K562 (cell line): Measurements from ENCODE around the gene PPP1CB. TPM values are rescaled to one million over a fixed set of nuclear protein-coding genes. Genes with fewer than 3 reads are reported as not detected.

ENCODE experiments used
- ATAC-seq: fragments of 200-7000 bp; cut with Tn5 transposase; 3 replicates; pipeline ENCODE4 v1.9.1; 2020; ENCODE audit warnings: moderate library complexity
- BruUV-seq: library from RNA; stranded (reverse); fragments of 400-500 nt; replicated peaks from 2 replicates; lab custom pipeline; 2021; lab: Mats Ljungman, UMichigan
- CTCF ChIA-PET: fragments of 300-600 bp; formaldehyde crosslinking; extraction: SDS; loops from one replicate; lab custom pipeline; 2021; ENCODE audit warnings: low intra/inter-chr PET ratio; lab: Yijun Ruan, JAX
- POLR2A ChIA-PET: fragments of 300-600, 350-650 bp; sonication (Branson Sonifier 250); formaldehyde crosslinking; extraction: SDS; loops from one replicate; lab custom pipeline; 2021; ENCODE audit warnings: antibody characterized with exemption, inconsistent platforms; lab: Yijun Ruan, JAX
- DNase-seq, 4 experiments: peaks; one replicate each; pipeline versions ENCODE4 v3.0.0 to v3.0.0-alpha.2; 2011 to 2018; ENCODE audit warnings: low spot score in 3 of 4, mixed read lengths in 3 of 4; ENCODE audit errors: extremely low read depth in 1 of 4
- FAIRE-seq: peaks from 2 replicates; lab custom pipeline; 2011; peaks lifted over from hg19 to GRCh38; lab: Jason Lieb, UNC
- H2AFZ ChIP-seq: 2 replicates; pipeline ENCODE4 v1.6.0; 2011; ENCODE audit warnings: low read depth, low read length, control low read depth, inconsistent platforms
- H3K27ac ChIP-seq: fragments of 200-600 bp; 3 replicates; pipeline ENCODE4 v1.8.0; 2011; ENCODE audit warnings: low read depth, mild to moderate bottlenecking, control low read depth, inconsistent platforms, low read length, moderate library complexity, mixed read lengths; ENCODE audit errors: extremely low read depth
- H3K27me3 ChIP-seq, 2 experiments: fragments of 300-600 bp in 1 of 2; 2 replicates in 1 of 2; 3 replicates in 1 of 2; pipeline versions ENCODE4 v1.6.0 to v1.8.0; 2011; ENCODE audit warnings: inconsistent platforms in 2 of 2, low read length in 2 of 2, mild to moderate bottlenecking in 1 of 2, mixed read lengths in 1 of 2, moderate library complexity in 1 of 2; ENCODE audit not compliant: control insufficient read depth in 2 of 2, insufficient read depth in 2 of 2
- H3K36me3 ChIP-seq: fragments of 300-600 bp; 3 replicates; pipeline ENCODE4 v1.8.0; 2011; ENCODE audit warnings: mild to moderate bottlenecking, low read length, inconsistent platforms; ENCODE audit not compliant: control insufficient read depth, insufficient read depth
- H3K4me1 ChIP-seq, 2 experiments: fragments of 200-600 bp in 1 of 2; replicated peaks in 1 of 2; 2 replicates in 1 of 2; 3 replicates in 1 of 2; pipeline versions ENCODE4 v1.5.1 to v1.8.0; 2011; ENCODE audit warnings: inconsistent platforms in 2 of 2, low read length in 2 of 2, mild to moderate bottlenecking in 1 of 2, mixed read lengths in 1 of 2, moderate library complexity in 1 of 2; ENCODE audit not compliant: control insufficient read depth in 2 of 2, insufficient read depth in 2 of 2
- H3K4me2 ChIP-seq: 2 replicates; pipeline ENCODE4 v1.6.1; 2011; ENCODE audit warnings: low read length, control low read depth, inconsistent platforms, mixed read lengths; ENCODE audit not compliant: insufficient read depth
- H3K4me3 ChIP-seq: fragments of 200-600 bp; sonication (generic), shearing (Covaris generic); 2 replicates; pipeline ENCODE4 v1.5.1; 2016; ENCODE audit warnings: control low read depth, inconsistent platforms
- H3K79me2 ChIP-seq: fragments of 200-600 bp; 3 replicates; pipeline ENCODE4 v1.8.0; 2011; ENCODE audit warnings: low read length, inconsistent platforms; ENCODE audit not compliant: control insufficient read depth, insufficient read depth
- H3K9ac ChIP-seq, 2 experiments: 2 replicates each; pipeline versions ENCODE4 v1.6.0 to v1.6.1; 2011; ENCODE audit warnings: low read depth in 2 of 2, low read length in 2 of 2, control low read depth in 1 of 2, inconsistent platforms in 1 of 2, mild to moderate bottlenecking in 1 of 2, mixed read lengths in 1 of 2; ENCODE audit not compliant: insufficient read depth in 1 of 2
- H3K9me1 ChIP-seq: one replicate; pipeline ENCODE4 v1.6.0; 2011; ENCODE audit warnings: inconsistent platforms, mild to moderate bottlenecking, low read length, moderate library complexity; ENCODE audit not compliant: control insufficient read depth, insufficient read depth
- H3K9me3 ChIP-seq: replicated peaks from 2 replicates; pipeline ENCODE4 v1.5.1; 2011; ENCODE audit warnings: low read depth, low read length, inconsistent platforms; ENCODE audit not compliant: control insufficient read depth, insufficient read depth
- H4K20me1 ChIP-seq: replicated peaks from 2 replicates; pipeline ENCODE4 v1.6.1; 2011; ENCODE audit warnings: low read length, inconsistent platforms, mixed read lengths; ENCODE audit not compliant: control insufficient read depth, insufficient read depth
- CBX2 ChIP-seq: fragments of 200-600 bp; sonication (generic); IDR thresholded peaks from one replicate; pipeline ENCODE4 v1.6.1; 2012; ENCODE audit warnings: mild to moderate bottlenecking, low read length, inconsistent platforms; ENCODE audit not compliant: insufficient read depth, poor library complexity, severe bottlenecking
- DDX20 ChIP-seq: fragments of 450-650 bp; IDR thresholded peaks from 2 replicates; pipeline ENCODE4 v1.6.1; 2016; ENCODE audit warnings: missing genetic modification characterization, low read depth, mild to moderate bottlenecking, missing compliant biosample characterization, moderate library complexity
- NFE2 ChIP-seq: IDR thresholded peaks from 2 replicates; pipeline ENCODE4 v1.6.1; 2014; ENCODE audit warnings: antibody characterized with exemption, low read depth
- RBM25 ChIP-seq: fragments of 200-400 bp; formaldehyde crosslinking; IDR thresholded peaks from 2 replicates; pipeline ENCODE4 v1.6.1; 2018; ENCODE audit warnings: low read length, low read depth, moderate library complexity; ENCODE audit not compliant: severe bottlenecking
- TBP ChIP-seq: optimal IDR thresholded peaks from 2 replicates; pipeline ENCODE3; 2011; ENCODE audit warnings: low read depth, low read length, improper control_type of control experiment
- ZNF133 ChIP-seq: fragments of 250-450 bp; sonication (Bioruptor Pico); IDR thresholded peaks from 2 replicates; pipeline ENCODE4 v1.4.0; 2020; ENCODE audit warnings: mild to moderate bottlenecking
- ZNF3 ChIP-seq: fragments of 250-450 bp; sonication (Bioruptor Pico); IDR thresholded peaks from 2 replicates; pipeline ENCODE4 v1.5.0; 2021; ENCODE audit warnings: mild to moderate bottlenecking, moderate library complexity
- in situ Hi-C: fragments of 300-500 bp; cut with MboI; formaldehyde crosslinking; loops from 4 replicates; pipeline ENCODE4 v1.15.0; 2018; ENCODE audit warnings: inconsistent platforms, mixed read lengths
- intact Hi-C: fragments of 100-400 bp; cut with micrococcal nuclease; formaldehyde crosslinking; loops from 2 replicates; pipeline ENCODE4 v1.14.2; 2022
- polyA plus RNA-seq, 8 experiments: library from polyadenylated mRNA; depleted of rRNA in 4 of 8; stranded (reverse) in 5 of 8; unstranded in 3 of 8; fragments of >200 nt; fragmentation: Nextera tagmentation in 2 of 8; fragmentation: Illumina TruSeq in 1 of 8; extraction: Ambion mirVana in 2 of 8; extraction: Trizol in 1 of 8; gene quantifications; 2 replicates each; pipeline versions ENCODE4 v1.2.1 to v1.2.3, GENCODE V29; 2011 to 2014; ENCODE audit warnings: inconsistent platforms in 1 of 8, missing spikeins in 1 of 8
- total RNA-seq, 7 experiments: library from RNA; depleted of rRNA in 6 of 7; stranded (reverse); fragments of >200 nt in 6 of 7; fragmentation: Illumina TruSeq in 2 of 7; extraction: Trizol in 2 of 7; gene quantifications; 2 replicates each; pipeline versions ENCODE4 v1.2.1 to v1.2.3, GENCODE V29; 2011 to 2021; ENCODE audit warnings: low replicate concordance in 1 of 7
- TF ChIP-seq, protein P1 (sequence below), 2 experiments: fragments of 450-650 bp; IDR thresholded peaks; 2 replicates each; pipeline ENCODE4 v1.6.1; 2018; ENCODE audit warnings: mild to moderate bottlenecking in 2 of 2, low read depth in 1 of 2; ENCODE audit not compliant: partially characterized antibody in 2 of 2
- TF ChIP-seq, protein P2 (sequence below), 2 experiments: fragments of 450-650 bp; IDR thresholded peaks; 2 replicates each; pipeline ENCODE4 v1.6.1; 2016

PPP1CB gene
- total and polyA plus RNA-seq, 9 of the 15 experiments (the other 6 are each of a cell fraction or from before 2014, with no cell fraction given): 25.6 to 118 (median 58.9) TPM

DNA sequence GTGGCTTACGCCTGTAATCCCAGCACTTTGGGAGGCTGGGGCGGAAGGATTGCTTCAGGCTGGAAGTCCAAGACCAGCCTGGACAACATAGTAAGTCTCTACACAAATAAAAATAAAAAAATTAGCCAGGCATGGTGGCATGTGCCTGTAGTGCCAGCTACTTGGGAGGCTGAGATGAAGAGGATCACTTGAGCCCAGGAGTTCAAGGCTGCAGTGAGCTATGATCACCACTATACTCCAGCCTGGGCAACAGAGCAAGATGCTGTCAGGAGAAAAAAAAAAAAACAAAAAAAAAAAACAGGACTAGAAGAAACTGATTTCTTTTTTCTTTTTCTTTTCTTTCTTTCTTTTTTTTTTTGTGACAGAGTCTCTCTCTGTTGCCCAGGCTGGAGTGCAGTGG, 72.6 kb downstream of the PPP1CB start (continued):
- TF ChIP-seq CBX2: no peak
- no peak for TF ChIP-seq NFE2
- no peak for TF ChIP-seq ZNF3
- TF ChIP-seq, protein P1, sequence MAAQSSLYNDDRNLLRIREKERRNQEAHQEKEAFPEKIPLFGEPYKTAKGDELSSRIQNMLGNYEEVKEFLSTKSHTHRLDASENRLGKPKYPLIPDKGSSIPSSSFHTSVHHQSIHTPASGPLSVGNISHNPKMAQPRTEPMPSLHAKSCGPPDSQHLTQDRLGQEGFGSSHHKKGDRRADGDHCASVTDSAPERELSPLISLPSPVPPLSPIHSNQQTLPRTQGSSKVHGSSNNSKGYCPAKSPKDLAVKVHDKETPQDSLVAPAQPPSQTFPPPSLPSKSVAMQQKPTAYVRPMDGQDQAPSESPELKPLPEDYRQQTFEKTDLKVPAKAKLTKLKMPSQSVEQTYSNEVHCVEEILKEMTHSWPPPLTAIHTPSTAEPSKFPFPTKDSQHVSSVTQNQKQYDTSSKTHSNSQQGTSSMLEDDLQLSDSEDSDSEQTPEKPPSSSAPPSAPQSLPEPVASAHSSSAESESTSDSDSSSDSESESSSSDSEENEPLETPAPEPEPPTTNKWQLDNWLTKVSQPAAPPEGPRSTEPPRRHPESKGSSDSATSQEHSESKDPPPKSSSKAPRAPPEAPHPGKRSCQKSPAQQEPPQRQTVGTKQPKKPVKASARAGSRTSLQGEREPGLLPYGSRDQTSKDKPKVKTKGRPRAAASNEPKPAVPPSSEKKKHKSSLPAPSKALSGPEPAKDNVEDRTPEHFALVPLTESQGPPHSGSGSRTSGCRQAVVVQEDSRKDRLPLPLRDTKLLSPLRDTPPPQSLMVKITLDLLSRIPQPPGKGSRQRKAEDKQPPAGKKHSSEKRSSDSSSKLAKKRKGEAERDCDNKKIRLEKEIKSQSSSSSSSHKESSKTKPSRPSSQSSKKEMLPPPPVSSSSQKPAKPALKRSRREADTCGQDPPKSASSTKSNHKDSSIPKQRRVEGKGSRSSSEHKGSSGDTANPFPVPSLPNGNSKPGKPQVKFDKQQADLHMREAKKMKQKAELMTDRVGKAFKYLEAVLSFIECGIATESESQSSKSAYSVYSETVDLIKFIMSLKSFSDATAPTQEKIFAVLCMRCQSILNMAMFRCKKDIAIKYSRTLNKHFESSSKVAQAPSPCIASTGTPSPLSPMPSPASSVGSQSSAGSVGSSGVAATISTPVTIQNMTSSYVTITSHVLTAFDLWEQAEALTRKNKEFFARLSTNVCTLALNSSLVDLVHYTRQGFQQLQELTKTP (IDR thresholded peaks at IDR 0.05; ENCODE audit: low read depth in 1 of 2, partially characterized antibody in 2 of 2): no peak
- no peak for TF ChIP-seq TBP
- TF ChIP-seq DDX20 (tag): no peak
- TF ChIP-seq ZNF133 (CRISPR knock-in tag): no peak

DNA sequence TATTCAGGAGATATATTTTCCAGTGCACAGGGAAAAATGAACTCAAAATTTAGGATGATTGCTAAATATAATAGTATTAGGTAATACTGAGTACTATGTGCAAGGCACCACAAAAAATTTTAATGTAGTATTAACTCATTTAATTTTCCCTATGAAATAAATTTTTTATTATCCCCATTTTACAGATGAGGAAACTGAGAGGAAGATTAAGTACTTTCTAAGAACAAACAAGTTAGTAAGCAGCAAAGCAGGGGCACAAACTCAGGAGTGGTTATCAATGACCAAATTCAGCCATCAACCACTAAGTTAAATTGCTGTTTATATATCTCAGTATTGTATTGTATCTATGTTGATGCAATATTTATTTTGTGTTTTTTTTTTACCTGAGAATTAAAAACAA, 73.2 kb downstream of the PPP1CB start:
- no peak overlapping the region for H3K9ac ChIP-seq
- no peaks in the 10 kb centered on the region for H3K36me3 ChIP-seq
- H3K27me3 ChIP-seq: no peaks in the 10 kb centered on the region; a peak in 1 of 5 replicates
- no peak overlapping the region for H3K4me3 ChIP-seq
- H3K9me1 ChIP-seq: no peaks in the 10 kb centered on the region
- FAIRE-seq (no peak), ATAC-seq (no peak), DNase-seq (no peak)
- intact Hi-C loops (loop anchor here (5.0 kb wide), 1 partner anchor 72 kb away; no protein-coding TSS in a partner anchor), in situ Hi-C loops (loop anchor here (5.0 kb wide), 1 partner anchor 132 kb away; no protein-coding TSS in a partner anchor)
- no peak overlapping the region for H2AFZ ChIP-seq
- H3K27ac ChIP-seq: no peak overlapping the region
- peak; percentile 88 for TF ChIP-seq RBM25
- TF ChIP-seq, protein P2, sequence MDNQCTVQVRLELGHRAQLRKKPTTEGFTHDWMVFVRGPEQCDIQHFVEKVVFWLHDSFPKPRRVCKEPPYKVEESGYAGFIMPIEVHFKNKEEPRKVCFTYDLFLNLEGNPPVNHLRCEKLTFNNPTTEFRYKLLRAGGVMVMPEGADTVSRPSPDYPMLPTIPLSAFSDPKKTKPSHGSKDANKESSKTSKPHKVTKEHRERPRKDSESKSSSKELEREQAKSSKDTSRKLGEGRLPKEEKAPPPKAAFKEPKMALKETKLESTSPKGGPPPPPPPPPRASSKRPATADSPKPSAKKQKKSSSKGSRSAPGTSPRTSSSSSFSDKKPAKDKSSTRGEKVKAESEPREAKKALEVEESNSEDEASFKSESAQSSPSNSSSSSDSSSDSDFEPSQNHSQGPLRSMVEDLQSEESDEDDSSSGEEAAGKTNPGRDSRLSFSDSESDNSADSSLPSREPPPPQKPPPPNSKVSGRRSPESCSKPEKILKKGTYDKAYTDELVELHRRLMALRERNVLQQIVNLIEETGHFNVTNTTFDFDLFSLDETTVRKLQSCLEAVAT (IDR thresholded peaks at IDR 0.05): no peak
- no peaks in the 10 kb centered on the region for H3K79me2 ChIP-seq
- no peak overlapping the region for H3K4me2 ChIP-seq
- BruUV-seq: no TSS peak
- no peaks in the 10 kb centered on the region for H3K9me3 ChIP-seq
- POLR2A ChIA-PET: interaction anchor here (0.6 to 1.3 kb wide), 2 partner anchors 10 to 99 kb away, joined by 3 to 4 read pairs; no protein-coding TSS in a partner anchor
- H4K20me1 ChIP-seq: no peaks in the 10 kb centered on the region
- no peaks in the 10 kb centered on the region for H3K4me1 ChIP-seq
- CTCF ChIA-PET: no interaction called here
